ENCODE data around the gene IGSF23.
"Not testable (repeated sequence)": the region's sequence is repeated elsewhere in the genome, so short reads cannot be mapped to it uniquely, and the experiment has no call there.

The IGSF23 gene

GRCh38 chr19:44587963-44588770 lies 25.2 kb upstream of the IGSF23 start:
- no peak for DNase-seq

DNA sequence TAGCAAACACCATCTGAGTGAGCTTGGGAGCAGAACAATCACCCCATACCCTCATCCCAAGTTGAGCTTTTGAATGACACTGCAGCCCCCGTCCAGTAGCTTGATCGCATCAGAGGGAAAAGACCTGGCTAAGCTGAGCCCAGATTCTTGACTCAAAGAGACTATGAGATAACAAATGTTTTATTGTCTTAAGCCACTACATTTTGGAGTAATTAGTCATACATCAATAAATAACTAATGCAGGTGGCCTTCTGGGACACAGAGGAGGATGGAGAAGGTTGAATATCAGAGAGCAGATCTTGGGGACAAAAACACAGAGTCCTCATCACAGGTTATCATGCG lies 24.6 kb upstream of the IGSF23 start:
- no peak for DNase-seq

- no peak for DNase-seq
These were observed 22.9 kb upstream of the IGSF23 start for GRCh38 chr19:44590245-44591059.

GRCh38 chr19:44591340-44591993 lies 21.9 kb upstream of the IGSF23 start:
- not testable (repeated sequence) for DNase-seq

GRCh38 chr19:44592451-44592890 lies 20.9 kb upstream of the IGSF23 start:
- DNase-seq: no peak

- DNase-seq: no peak
These were observed 20.1 kb upstream of the IGSF23 start for GRCh38 chr19:44593294-44593693.

- DNase-seq: not testable (repeated sequence)
These were observed 19.5 kb upstream of the IGSF23 start for GRCh38 chr19:44593866-44594266.

GRCh38 chr19:44596428-44597130 lies 16.8 kb upstream of the IGSF23 start:
- DNase-seq: no peak

GRCh38 chr19:44597131-44597491 lies 16.3 kb upstream of the IGSF23 start:
- DNase-seq: no peak

DNA sequence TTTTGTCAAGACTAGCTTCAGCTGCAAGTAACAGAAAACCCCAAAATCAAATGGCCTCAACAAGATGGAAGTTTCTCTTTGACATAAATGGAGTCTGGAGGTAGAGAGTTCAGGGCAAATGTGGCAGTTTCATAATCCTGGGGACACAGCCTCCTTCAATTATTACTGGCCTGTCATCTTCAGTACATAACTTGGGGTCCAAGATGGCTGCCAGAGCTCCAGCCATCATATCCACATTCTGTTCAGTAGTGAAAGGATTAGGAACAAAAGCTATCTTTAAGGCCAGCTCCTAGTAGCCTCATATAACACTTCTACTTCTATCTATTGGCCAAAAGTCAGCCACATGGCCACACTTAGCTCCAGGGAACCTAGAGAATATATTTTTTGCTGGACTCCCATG lies 15.0 kb upstream of the IGSF23 start:
- DNase-seq: no peak

GRCh38 chr19:44598880-44599279 lies 14.5 kb upstream of the IGSF23 start:
- DNase-seq: no peak

DNA sequence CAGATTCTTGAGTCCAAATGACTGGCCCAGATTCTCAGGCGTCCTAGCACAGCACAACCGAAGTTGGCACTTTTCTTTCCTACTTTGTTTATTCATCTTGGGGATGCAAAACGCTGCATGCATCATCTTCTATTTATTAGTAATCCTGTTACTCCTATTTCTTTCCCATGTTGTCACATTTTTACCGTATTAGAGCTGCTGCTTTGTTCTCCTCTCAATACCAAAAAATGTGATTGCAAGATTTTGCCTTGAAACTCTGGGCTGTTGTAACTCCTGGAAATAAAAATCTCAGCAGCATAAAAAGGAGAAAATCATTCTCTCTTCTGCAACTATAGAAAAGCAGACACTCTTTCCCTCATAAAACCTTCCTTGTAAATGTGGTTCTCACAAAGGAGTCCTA lies 12.9 kb upstream of the IGSF23 start:
- DNase-seq: no peak

DNA sequence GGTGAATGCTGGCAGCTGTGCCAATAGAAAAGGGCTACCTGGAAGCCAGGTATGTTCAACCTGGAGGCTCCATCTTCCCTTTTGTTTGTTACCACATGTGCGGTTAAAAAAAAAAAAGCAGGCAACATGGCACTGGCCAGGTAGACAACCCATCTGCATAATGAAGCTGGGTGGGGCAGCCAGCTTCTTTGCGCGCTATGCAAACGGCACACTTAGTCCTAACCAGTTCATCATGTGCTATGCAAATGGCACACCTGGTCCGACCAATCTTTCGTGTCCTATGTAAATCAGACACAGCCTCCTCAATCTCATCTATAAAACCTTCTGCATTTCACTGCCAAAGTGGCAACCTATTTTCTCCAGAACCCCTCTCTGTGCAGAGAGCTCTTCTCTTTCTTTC lies 11.3 kb upstream of the IGSF23 start:
- no peak for DNase-seq

DNA sequence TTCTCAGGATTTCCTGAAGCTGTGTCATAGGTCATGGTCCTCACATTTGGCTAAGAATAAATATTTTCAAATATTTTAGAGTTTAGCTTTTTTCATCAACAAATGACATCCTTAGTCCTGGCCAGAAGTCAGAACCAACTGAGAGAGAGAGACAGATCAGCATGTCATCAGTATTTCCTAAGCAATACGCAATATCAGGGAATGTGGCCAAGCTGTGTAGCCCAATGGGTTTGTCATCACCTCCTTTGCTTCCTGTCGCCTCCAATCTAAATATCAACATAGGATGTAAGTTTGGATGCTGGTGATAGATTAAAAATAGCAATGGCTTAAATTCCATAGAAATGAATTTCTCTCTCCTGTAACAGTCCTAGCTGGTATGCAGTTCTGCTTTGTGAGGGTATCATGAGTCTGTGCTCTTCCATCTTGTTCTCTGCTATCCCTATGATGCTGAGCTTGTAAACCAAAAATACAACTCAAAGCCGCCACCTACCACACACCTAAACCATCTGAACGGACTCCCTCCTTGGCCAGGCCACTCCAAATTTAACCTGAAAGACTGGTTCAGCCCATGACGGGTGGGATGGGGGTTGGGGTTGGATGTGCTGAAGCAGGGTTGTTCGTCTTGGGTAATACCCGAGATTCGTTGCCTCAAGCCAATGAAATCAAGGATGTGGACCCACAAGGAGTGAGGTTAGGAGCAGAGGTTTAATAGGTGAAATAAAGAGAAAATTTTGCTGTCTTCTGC lies 10.0 kb upstream of the IGSF23 start:
- DNase-seq: no peak

DNA sequence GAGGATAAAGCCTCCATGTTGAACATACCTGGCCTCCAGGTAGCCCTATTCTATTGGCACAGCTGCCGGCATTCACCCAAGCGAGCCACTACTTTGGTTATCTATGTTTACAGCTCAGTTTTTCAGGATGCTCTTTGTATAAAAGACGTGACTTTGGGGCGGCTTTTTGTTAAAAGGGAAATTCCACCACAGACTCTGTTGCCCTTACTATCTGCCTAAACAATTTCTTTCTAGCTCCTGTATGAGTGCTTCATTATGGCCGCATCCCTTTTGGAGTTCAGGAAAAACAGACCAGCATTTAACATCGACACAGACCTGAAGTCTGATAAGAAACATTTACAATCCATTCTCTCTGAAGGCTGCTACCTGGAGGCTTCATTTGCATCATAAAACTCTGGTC lies 9.1 kb upstream of the IGSF23 start:
- DNase-seq: no peak

- no peak for DNase-seq
These were observed 7.8 kb upstream of the IGSF23 start for GRCh38 chr19:44605547-44605946.

DNA sequence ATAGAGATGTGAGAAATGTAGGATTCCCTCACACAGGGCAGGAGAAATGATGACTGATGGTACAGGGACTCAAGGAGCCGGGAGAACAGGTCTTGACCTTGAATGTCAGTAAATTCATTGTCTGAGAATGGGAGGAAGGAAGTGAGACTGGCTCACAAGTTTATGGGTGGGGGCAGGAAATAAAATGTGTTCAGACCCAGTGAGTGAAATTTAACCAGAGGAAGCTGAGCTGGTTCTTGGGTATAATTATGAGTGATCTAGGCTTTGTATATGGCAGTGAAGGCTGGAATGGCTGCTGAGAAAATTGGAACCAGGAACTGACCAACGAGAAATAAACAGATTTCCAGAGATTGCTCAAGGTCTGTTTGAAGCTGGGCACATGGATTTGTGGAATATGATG lies 6.3 kb upstream of the IGSF23 start:
- no peak for DNase-seq

DNA sequence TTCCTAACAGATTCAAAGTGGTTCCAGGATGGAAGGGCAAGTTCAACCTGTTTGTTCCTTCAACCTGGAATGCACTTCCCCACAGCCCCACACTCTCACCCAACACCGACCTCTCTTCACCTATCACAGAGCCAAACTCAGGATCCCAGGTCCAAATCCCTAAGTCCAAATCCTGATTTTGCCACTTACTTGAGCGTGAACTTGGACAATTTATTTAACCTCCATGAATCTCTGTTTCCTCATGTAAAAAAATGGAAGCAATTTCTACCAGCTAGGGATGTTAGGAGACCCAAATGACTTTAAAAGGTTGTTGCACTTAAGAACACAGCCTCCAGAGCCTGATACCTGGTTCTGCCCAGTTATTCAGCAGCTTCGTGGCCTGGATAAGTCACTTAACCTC lies 5.4 kb upstream of the IGSF23 start:
- no peak for DNase-seq

DNA sequence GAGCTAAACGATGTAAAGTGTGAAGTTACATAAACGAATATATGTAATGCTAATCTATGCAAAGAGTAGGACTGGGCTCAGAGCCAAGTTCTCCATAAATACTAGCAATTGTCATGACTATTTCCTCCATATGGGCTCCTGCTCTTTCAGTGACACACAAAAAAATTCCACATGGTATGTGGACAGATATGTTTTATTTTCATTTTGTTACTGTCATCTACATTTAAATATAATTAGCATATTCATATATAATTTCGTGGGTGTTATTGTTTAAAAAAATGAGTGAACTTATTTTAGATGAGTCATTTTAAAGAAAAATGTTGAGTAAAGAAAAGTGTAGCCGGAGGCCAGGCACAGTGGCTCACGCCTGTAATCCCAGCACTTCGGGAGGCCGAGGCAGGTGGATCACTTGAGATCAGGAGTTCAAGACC lies 5.0 kb upstream of the IGSF23 start:
- peak in 2 of 56 donors; percentile 5 to 7 for DNase-seq

GRCh38 chr19:44609219-44609618 lies 4.1 kb upstream of the IGSF23 start:
- DNase-seq: no peak

- DNase-seq: not testable (repeated sequence)
These were observed 2.9 kb upstream of the IGSF23 start for GRCh38 chr19:44610497-44610896.

Measured in amygdala (tissue), 56 donors.